Activated B cell treated with CpG ODN at 0.5 μM for 24 hours (primary cell): ENCODE measurements around the gene SRA1. TPM values are rescaled to one million over a fixed set of nuclear protein-coding genes. Genes with fewer than 3 reads are reported as not detected.

Experiments
- ATAC-seq: fragments of 200-7000 bp; cut with Tn5 transposase; one replicate; pipeline ENCODE4 v1.10.0; 2021; ENCODE audit warnings: low read depth, mild to moderate bottlenecking, moderate library complexity
- CTCF ChIA-PET: fragments of 350-600 bp; sonication (Branson Sonifier 250); formaldehyde crosslinking; loops from one replicate; lab custom pipeline; 2021; ENCODE audit warnings: antibody characterized with exemption; lab: Charles Lee
- POLR2A ChIA-PET: fragments of 350-600 bp; sonication (Branson Sonifier 250); formaldehyde crosslinking; loops from one replicate; lab custom pipeline; 2021; ENCODE audit warnings: antibody characterized with exemption; lab: Charles Lee
- DNase-seq: peaks from one replicate; pipeline ENCODE4 v3.0.0; 2022
- H3K27ac Mint-ChIP-seq: one replicate; pipeline ENCODE4 v1.8.0; 2020; ENCODE audit warnings: mixed read lengths
- H3K27me3 Mint-ChIP-seq: one replicate; pipeline ENCODE4 v1.8.0; 2021; ENCODE audit warnings: mixed read lengths
- H3K36me3 Mint-ChIP-seq: one replicate; pipeline ENCODE4 v1.8.0; 2021; ENCODE audit warnings: low read depth, mixed read lengths
- H3K4me1 Mint-ChIP-seq: one replicate; pipeline ENCODE4 v1.8.0; 2021; ENCODE audit warnings: mixed read lengths
- H3K4me3 Mint-ChIP-seq: one replicate; pipeline ENCODE4 v1.8.0; 2020; ENCODE audit warnings: mild to moderate bottlenecking, mixed read lengths
- H3K9me3 Mint-ChIP-seq: one replicate; pipeline ENCODE4 v1.8.0; 2020; ENCODE audit warnings: mixed read lengths
- CTCF ChIP-seq: fragments of 200-600 bp; IDR thresholded peaks from one replicate; pipeline ENCODE4 v1.8.0; 2022; ENCODE audit warnings: antibody characterized with exemption, mild to moderate bottlenecking
- intact Hi-C: fragments of 100-400 bp; cut with micrococcal nuclease; formaldehyde crosslinking; loops from one replicate; pipeline ENCODE4 v1.15.1; 2024
- total RNA-seq: library from RNA; stranded (reverse); gene quantifications from 2 replicates; pipeline ENCODE4 v1.2.3, GENCODE V29; 2022

The SRA1 gene
- total RNA-seq, 1 donor from 2014 or later = 41.8 TPM

- H3K36me3 Mint-ChIP-seq = peaks cover 29% of the 10 kb centered on the region
- no peaks in the 10 kb centered on the region for H3K27me3 Mint-ChIP-seq
- no peak for ATAC-seq
- intact Hi-C loops = no loop called here
- no peak overlapping the region for H3K27ac Mint-ChIP-seq
- ChIA-PET POLR2A (no interaction called here), CTCF (no interaction called here)
- H3K4me3 Mint-ChIP-seq = no peak overlapping the region
- TF ChIP-seq CTCF = no peak
- peaks cover 38% of the 10 kb centered on the region for H3K4me1 Mint-ChIP-seq
- DNase-seq = no peak
- H3K9me3 Mint-ChIP-seq = no peaks in the 10 kb centered on the region
These were observed 13.2 kb upstream of the SRA1 start for GRCh38 chr5:140570488-140570887.

GRCh38 chr5:140570058-140570457 lies 12.8 kb upstream of the SRA1 start:
- no peak for TF ChIP-seq CTCF
- ChIA-PET POLR2A (interaction anchor here (1.4 kb wide), 1 partner anchor 169 kb away, joined by 4 read pairs; no protein-coding TSS in a partner anchor), CTCF (interaction anchor here (0.7 kb wide), 1 partner anchor 23 kb away, joined by 3 read pairs; the partner anchor contains the start of gene EIF4EBP3)
- peak overlapping the region; percentile 46 for H3K27ac Mint-ChIP-seq
- H3K27me3 Mint-ChIP-seq = no peaks in the 10 kb centered on the region
- H3K4me3 Mint-ChIP-seq = no peak overlapping the region
- H3K36me3 Mint-ChIP-seq = peaks cover 31% of the 10 kb centered on the region
- peaks cover 42% of the 10 kb centered on the region for H3K4me1 Mint-ChIP-seq
- no peak for DNase-seq
- no peaks in the 10 kb centered on the region for H3K9me3 Mint-ChIP-seq
- no peak for ATAC-seq
- intact Hi-C loops = no loop called here

- TF ChIP-seq CTCF = no peak
- DNase-seq (no peak), ATAC-seq (no peak)
- Mint-ChIP-seq H3K4me3 (peak overlapping the region; percentile 68), H3K27ac (peak overlapping the region; percentile 93), H3K9me3 (no peaks in the 10 kb centered on the region), H3K27me3 (no peaks in the 10 kb centered on the region), H3K4me1 (peaks cover 49% of the 10 kb centered on the region), H3K36me3 (peaks cover 38% of the 10 kb centered on the region)
- intact Hi-C loops = no loop called here
- CTCF ChIA-PET = interaction anchor here (0.7 kb wide), 1 partner anchor 22 kb away, joined by 3 read pairs; the partner anchor contains the start of gene EIF4EBP3
- POLR2A ChIA-PET = interaction anchor here (1.3 to 1.4 kb wide), 2 partner anchors 22 to 168 kb away, joined by 4 to 5 read pairs; partner anchors contain the start of gene EIF4EBP3
These were observed 11.9 kb upstream of the SRA1 start for GRCh38 chr5:140569197-140569596.

GRCh38 chr5:140568443-140569063 lies 11.3 kb upstream of the SRA1 start:
- peaks cover 55% of the 10 kb centered on the region for H3K4me1 Mint-ChIP-seq
- POLR2A ChIA-PET = interaction anchor here (0.6 to 1.4 kb wide), 4 partner anchors 21 to 168 kb away, joined by 3 to 5 read pairs (median 4); partner anchors contain the start of gene EIF4EBP3
- CTCF ChIA-PET = no interaction called here
- no peak overlapping the region for H3K4me3 Mint-ChIP-seq
- peaks cover 38% of the 10 kb centered on the region for H3K36me3 Mint-ChIP-seq
- H3K27me3 Mint-ChIP-seq = no peaks in the 10 kb centered on the region
- DNase-seq (no peak), ATAC-seq (no peak)
- H3K9me3 Mint-ChIP-seq = no peaks in the 10 kb centered on the region
- peak overlapping the region; percentile 93 for H3K27ac Mint-ChIP-seq
- intact Hi-C loops = no loop called here
- no peak for TF ChIP-seq CTCF

- no peaks in the 10 kb centered on the region for H3K9me3 Mint-ChIP-seq
- ATAC-seq (no peak), DNase-seq (no peak)
- H3K4me3 Mint-ChIP-seq = no peak overlapping the region
- intact Hi-C loops = no loop called here
- CTCF ChIA-PET = no interaction called here
- H3K27me3 Mint-ChIP-seq = no peaks in the 10 kb centered on the region
- TF ChIP-seq CTCF = no peak
- peaks cover 62% of the 10 kb centered on the region for H3K4me1 Mint-ChIP-seq
- no peak overlapping the region for H3K27ac Mint-ChIP-seq
- peaks cover 38% of the 10 kb centered on the region for H3K36me3 Mint-ChIP-seq
- POLR2A ChIA-PET = interaction anchor here (1.4 kb wide), 1 partner anchor 20 kb away, joined by 3 read pairs; the partner anchor contains the start of gene EIF4EBP3
These were observed 10.6 kb upstream of the SRA1 start for GRCh38 chr5:140567871-140568270.
